GM19397 (cell line): Measurements from ENCODE around the gene TMEM151A.
A peak's percentile ranks its signal among the peaks of the same experiment; 100 is the strongest.
"Not testable (repeated sequence)": the region's sequence is repeated elsewhere in the genome, so short reads cannot be mapped to it uniquely, and the experiment has no call there.

Source experiments
- ATAC-seq: cut with Tn5 transposase; IDR thresholded peaks from one replicate; pipeline ENCODE4 v1.9.1; 2021; ENCODE audit warnings: mild to moderate bottlenecking, moderate library complexity; ENCODE audit not compliant: unreplicated experiment

TMEM151A gene

DNA sequence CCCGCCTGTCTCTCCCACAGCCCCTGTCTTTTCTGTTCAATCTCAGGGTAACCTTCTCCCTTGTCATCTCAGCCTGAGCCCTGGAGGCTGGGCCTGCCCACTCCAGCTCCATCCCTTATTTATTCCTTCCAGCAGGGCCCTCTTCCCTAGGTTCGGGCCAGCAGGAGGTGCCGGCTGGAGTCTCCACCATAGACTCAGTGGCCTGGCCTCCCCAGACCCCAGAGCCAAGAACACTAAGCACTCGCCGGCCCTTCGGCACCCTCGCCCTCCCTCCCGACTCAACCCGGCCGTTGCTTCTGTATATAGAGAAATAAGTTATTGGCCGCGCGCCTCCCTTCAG, 24.7 kb upstream of the TMEM151A start:
- ATAC-seq = no peak

DNA sequence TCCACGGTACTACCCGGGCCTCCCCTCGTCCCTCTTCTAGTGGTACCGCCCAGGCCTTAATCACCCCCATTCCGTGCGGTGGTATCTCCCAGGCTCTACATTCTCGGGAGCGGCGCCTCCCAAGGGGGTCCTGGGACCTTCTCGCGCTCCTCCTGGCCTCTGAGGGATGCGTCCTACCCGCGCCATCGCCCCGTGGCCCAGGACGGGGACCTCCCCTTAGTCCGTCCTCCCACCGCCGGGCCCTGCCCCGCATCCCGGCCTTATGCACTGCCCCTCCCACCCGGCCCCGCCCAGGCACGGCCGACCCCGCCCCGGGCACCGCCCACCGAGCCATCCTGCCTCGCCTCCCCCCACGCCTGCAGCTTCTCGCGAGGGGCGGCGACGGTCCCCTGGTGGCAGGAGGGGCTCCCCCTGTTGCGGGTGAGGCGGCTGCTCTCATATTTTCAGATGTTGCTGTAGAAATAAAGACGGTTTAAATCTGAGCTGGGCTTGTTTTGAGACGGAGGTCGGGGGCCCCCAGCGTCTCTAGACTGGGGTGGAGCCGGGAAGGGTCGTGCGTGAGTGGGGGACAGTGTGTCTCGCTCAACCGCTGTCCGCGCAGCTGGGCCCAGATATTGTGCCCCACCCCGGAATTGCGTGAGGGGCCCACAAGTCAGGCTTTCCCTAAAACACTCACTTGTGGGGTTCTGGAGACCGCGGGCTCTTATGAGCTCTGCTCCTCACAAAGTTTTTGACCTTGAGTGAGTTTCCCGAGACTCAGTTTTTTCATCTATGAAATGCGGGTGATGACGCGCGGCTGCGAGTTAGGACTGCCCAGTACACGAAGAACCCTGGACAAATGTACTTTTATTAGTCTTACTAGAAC, 24.1 kb upstream of the TMEM151A start:
- peak; percentile 40 for ATAC-seq

DNA sequence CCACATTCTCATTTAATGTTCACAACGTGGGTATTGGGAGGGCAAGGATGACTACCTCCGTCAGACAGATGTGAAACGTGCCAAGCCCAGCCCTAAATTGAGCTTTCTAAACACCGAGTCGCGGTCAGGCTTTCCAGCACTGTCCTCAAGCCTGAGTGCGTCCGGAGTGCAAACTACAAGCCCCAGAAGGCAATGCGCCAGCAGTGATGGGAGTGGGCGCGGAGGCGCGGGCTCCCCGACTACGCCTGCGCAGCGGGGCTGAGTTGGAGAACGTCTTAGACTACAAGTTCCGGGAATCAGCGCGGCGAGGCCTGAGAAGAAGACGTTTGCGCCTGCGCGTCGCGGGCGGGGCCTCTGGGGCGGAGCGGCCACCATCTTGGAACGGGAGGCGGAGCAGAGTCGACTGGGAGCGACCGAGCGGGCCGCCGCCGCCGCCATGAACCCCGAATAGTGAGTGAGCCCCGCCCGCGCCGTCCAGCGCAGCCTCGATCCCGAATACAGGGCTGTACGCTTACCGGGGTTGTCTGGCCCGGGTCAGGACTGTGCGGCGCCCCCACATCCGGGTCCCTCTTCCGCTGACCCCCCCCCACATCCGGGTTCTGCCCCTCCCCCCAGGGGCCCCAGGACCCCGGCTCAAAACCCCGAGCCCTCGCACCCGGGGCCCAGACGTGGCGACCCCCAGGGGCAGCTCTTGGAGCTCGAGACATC, 23.3 kb upstream of the TMEM151A start, which contains the start of gene RAB1B:
RAB1B (plus strand) TSS at position 396 of the 708 bp plus-strand sequence; CDS start at position 437, 41 bp downstream.
- peak; percentile 79 for ATAC-seq

DNA sequence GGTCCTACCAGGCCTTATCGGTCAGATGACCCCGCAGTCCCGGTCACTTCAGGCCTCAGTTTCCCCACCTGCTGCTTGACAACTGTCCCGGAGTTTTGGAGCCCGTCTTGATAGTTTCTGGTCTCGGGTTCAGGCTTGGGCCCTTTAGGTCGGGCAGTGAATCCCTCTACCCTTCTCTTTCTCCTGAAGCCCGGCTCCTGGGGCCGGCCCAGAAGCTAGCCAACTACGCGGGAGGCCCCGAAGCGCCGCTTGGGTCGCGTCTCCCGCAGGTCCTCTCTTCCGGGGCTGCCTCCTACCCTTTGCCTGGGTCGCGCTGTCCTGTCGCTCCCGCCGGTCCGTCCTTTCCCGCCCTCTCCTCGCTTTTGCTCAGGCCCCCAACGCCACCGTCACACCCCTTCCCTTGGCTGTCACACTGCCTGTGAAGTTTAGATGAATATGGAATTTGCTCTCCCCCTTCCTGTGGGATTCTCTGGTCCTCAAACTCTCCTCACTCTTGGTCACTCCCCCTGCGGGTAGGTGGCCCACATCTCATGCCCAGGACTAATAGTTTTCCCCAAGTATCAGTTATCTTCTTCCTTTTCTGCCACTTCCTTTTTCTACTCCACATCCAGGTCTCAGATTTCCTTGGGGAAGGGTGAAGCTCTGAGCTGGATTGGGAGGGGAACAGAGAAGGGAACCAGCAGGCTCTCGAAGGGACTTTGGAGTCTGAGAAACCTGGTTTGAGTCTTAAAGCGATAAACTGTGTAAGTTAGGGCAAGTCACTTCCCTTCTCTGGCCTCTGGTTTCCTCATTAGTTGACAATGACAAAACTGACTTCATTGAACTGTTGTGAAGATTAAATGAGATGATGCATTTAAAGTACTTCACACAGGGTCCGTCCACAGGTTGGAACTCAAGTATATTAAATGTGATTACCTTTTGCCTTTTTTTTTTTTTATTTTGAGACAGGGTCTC, 22.5 kb upstream of the TMEM151A start:
- no peak for ATAC-seq

DNA sequence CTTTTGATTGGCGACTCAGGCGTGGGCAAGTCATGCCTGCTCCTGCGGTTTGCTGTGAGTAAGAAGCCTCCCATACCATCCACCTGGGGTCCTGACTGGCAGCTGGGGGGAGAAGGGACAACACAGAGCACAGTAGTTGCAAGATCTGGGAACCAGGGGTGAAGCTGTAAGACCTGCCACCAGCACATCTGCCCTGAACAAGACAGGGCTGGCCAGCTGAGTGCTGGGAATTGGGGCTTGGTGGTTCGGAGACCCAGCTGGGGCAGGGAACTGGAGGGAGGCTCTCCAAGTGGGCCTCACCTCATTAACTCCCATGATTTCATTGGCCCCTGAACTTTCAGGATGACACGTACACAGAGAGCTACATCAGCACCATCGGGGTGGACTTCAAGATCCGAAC, 19.9 kb upstream of the TMEM151A start:
- ATAC-seq = no peak

DNA sequence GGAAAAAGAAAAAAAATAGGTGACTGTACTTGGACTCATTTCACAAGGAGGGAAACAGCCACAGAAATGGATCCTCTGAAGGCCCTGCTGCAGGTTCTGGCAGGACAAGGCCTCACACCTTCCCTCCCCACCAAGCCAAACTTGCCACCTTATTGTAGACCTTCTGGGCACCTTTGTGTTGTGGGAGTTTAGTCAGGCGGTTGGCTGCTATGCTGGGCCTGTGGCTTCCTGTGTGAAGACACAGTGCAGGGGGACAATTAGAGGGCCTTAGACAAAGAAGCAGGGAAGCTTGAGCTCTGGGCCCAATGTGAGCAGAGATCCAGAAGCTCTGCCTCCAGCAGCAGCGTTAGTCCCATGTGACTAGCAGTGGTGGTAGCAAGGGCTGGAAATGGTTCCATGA, 19.1 kb upstream of the TMEM151A start:
- no peak for ATAC-seq

DNA sequence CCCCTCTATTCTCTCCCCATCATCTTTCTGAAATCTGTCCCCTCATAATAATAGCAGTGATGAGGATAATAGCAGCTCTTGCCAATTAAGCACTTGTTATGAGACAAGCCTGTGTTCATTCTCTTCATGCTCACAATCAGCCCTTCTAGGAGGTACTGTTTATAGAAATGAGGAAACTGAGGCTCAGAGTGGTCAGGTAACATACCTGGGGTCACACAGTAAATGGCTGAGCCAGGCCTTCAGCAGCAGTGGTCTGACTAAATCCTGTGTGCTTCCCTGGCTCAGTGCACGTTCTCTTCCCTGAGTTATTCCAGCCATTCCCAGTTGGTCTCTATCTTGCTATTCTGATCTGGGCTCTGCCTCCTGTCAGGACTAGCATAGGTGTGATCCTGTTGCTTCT, 17.5 kb upstream of the TMEM151A start:
- ATAC-seq = no peak

DNA sequence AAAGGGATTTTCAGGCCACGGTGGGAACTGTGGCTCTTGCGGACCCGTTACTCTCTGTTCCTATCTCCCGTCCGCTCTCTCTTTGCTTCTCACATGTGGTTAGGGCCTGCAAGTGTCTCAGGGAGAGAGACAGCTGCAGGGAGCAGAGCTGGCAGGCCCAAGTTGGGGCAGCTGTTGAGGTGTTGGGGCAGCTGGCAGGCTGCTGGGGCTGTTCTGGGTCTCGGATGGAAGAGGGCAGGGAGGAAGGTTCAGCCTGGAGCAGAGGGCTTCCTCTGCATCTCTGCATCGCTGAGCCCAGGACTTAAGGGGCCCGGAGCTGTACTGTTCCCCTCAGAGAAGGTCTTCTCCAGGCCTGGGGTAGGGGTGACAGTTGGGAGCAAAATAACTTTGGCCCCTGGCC, 16.3 kb upstream of the TMEM151A start:
- ATAC-seq = no peak

DNA sequence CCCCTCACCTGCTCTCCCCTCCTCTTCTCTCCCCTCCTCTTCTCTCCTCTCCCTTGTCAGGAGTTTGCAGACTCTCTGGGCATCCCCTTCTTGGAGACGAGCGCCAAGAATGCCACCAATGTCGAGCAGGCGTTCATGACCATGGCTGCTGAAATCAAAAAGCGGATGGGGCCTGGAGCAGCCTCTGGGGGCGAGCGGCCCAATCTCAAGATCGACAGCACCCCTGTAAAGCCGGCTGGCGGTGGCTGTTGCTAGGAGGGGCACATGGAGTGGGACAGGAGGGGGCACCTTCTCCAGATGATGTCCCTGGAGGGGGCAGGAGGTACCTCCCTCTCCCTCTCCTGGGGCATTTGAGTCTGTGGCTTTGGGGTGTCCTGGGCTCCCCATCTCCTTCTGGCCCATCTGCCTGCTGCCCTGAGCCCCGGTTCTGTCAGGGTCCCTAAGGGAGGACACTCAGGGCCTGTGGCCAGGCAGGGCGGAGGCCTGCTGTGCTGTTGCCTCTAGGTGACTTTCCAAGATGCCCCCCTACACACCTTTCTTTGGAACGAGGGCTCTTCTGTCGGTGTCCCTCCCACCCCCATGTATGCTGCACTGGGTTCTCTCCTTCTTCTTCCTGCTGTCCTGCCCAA, 15.6 kb upstream of the TMEM151A start:
- ATAC-seq = no peak

DNA sequence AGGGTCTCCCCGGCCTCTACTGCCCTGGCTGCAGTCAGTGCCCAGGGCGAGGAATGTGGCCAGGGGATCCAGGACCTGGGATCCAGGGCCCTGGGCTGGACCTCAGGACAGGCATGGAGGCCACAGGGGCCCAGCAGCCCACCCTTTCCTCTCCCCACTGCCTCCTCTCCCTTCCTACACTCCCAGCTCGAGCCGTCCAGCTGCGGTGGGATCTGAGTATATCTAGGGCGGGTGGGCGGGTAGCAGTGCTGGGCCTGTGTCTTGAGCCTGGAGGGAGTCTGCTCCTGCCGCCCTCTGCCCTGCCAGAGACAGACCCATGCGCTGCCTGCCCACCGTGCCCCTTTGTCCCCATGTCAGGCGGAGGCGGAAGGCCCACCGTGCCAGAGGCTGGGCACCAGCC, 15.1 kb upstream of the TMEM151A start:
- ATAC-seq = not testable (repeated sequence)

DNA sequence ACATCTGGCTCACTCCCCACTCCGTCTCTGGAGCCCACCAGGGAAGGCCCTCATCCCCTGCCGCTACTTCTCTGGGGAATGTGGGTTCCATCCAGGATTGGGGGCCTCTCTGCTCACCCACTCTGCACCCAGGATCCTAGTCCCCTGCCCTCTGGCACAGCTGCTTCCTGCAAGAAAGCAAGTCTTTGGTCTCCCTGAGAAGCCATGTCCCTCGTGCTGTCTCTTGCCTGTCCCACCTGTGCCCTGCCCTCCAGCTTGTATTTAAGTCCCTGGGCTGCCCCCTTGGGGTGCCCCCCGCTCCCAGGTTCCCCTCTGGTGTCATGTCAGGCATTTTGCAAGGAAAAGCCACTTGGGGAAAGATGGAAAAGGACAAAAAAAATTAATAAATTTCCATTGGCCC, 14.6 kb upstream of the TMEM151A start:
- ATAC-seq = not testable (repeated sequence)

DNA sequence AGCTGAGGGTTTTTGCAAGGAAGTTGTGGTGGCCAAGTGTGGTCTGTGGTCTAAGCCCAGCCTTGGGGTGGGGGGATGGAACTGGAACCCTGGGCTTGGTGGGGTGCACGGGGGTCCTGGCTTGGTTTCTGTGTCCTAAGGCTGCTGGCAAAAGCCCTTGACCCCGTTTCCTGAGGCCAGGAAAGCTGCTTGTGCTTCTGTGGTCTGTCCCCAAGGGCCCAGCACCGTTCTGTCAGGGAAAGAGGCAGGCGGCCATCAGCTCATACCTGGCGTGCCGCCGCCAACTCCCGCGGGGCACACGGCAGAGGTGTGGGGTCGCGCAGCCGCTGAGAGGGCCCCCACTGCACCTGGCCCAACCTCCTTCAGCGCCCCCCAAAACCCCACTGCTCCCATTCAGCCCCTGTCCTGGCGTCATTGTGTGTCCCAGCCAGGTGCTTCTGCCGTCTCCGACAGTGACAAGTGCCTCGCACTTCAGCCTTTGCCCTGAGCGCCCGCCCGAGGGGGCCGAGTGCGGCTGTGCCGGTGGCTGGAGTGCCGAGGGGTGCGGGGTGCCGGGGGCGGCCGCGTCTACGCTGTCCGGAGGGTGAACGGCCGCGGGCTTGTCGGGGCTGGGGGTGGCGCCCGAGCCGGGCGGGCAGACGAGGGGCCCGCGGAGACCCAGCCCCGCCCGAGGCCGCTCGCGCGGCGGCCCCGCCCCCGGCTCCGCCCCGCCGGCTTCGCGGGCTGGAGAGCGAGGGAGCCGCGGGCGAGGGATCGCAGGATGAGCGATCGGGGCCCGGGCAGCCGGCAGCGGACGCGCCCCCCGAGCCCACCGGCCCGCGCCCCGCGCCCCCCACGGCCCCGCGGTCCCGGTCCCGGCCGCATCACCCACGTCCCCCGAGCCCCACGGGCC, 14.0 kb upstream of the TMEM151A start, which contains the start of gene CNIH2:
CNIH2 (plus strand) TSS at position 705 of the 892 bp plus-strand sequence. CDS start 282 bp downstream, outside the sequence.
- ATAC-seq = no peak

DNA sequence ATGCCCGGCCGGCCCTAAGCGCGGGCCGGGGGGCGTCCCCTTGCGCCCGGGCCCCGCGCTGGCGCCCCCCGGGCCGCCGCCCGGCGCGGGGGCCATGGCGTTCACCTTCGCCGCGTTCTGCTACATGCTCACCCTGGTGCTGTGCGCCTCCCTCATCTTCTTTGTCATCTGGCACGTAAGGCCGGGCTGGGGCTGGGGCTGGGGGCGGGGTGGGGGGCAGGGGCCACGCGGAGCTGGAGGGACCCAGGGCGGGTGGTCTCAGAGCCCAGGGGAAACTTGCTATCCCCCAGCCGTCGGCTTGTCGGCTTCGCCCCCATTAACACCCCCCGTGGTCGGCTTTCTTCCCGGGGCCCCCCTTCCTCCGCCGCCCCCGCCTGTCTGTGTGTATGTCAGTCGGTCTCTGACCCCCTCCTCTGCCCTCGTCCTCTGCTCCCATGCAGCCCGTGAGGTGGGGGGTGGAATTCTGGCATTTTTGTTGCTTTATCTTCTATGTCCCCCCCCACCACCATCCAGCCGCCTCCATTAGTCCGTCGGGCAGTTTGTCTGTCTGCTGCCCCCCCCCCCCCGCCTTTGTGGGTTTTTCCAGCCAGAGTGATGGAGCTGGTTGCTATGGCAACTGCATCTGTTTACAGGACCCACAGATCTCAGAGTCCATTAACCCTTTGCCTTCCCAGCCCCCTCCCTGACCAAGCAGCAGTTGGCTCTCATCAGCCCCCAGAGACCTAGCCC, 13.2 kb upstream of the TMEM151A start:
- ATAC-seq = no peak

DNA sequence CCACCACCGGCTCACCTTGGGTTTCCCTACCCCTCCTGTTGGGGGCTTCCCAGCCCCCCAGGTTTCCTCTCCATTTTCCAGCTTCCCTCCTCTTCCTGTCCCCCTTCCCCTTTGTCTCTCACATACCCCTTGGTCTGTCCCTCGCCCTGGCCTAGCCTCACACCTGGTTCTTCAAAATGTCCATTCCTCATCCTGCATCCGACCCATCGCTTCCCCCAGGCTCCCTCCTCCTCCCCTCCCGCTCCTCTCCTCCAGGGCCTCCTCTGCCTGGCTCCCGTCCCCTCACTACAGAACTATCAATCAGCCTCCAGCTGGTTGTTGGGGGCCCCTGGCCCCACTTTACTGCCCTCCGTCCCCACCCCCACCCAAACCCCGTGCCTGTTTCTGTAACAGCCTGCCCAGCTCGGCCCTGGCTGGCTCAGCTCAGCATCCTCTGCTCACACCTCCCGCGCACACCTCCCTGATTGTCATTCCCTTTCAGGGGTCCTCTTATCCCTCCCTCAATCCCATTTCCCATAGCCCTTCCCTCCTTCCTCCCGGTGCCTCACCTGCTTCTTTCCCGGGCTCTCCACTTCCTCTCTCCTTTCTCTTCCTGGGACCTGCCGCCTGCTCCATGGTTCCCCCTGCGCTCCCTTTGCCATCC, 12.5 kb upstream of the TMEM151A start:
- ATAC-seq = no peak

DNA sequence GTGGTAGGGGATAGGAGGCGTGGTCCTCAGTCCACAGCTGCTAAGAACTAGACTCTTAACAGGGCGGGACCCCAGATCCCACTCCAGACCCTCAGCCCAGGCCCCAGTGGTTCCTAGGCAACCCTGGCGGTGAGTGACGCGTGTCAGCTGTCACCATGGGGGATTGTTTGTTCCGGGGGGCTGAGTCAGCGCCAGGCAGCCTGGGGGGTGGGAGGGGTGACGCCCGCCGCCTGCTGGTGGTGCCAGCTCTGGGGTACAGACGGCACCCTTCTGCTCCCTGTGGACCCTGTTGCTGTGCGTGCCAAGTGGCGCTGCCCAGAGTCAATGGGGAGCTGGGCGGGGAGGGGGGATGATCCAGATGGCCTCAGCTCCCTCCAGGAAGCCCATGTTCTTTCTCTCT, 11.3 kb upstream of the TMEM151A start:
- ATAC-seq = no peak

DNA sequence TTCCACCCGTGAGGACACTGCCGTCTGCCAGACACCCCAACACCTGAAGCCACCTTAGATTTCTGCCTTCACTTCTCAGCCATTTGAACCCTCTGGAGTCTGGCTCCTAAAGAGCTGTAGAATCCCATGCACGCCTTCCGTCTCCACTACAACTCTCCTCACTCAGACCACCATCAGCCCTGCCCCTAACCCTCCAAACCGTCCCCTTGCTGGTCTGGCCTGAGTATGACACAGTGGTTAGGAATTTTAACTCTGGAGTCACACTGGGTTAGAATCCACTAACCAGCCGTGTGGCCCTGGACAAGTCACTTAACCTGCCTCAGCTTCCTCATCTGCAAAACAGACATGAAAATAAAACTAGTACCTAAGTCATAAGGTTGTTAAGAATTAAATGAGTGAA, 10.7 kb upstream of the TMEM151A start:
- no peak for ATAC-seq

DNA sequence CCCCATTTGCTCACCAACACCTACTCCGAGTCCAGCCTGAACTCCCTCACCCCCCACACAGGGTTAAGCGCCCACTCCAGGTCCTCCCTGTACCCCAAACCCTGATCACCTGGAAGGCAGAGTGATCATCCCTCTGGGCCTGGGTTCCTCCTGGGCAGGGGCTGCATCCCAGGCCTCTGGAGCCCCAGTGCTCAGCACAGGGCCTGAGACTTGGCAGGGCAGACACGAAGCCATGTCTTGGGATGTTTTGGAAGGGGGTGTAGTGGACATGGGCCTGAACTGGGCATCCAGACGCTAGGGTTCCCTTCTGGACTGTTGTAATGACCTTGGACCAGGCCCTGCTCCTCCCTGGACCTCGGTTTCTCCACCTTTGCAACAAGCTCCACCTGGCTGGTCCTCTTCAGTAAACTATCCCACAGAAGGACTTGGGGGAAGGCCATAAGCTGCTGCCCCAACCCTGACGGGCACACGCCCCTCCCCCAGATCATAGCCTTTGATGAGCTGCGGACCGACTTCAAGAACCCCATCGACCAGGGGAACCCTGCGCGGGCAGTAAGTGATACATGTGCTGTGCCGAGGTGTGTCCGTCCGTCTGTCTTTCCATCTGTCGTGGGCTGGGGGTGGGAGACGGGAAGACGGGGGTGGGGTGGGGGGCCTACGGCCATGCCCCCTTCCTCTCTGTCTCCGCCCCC, 9.8 kb upstream of the TMEM151A start:
- ATAC-seq = no peak
